Karpas-422 (cell line): Measurements from ENCODE around the gene PKHD1. TPM values are rescaled to one million over a fixed set of nuclear protein-coding genes. Genes with fewer than 3 reads are reported as not detected.
"Not testable (repeated sequence)": the region's sequence is repeated elsewhere in the genome, so short reads cannot be mapped to it uniquely, and the experiment has no call there.

Source experiments
- DNase-seq: peaks from one replicate; pipeline ENCODE4 v3.0.0-alpha.2; 2015
- H2AFZ ChIP-seq: fragments of 200-600 bp; sonication (generic); 2 replicates; pipeline ENCODE4 v1.6.1; 2014; ENCODE audit warnings: antibody characterized with exemption, low read length, mixed read lengths
- H3K27ac ChIP-seq: fragments of 200-600 bp; sonication (generic); 2 replicates; pipeline ENCODE4 v1.5.1; 2014; ENCODE audit warnings: mild to moderate bottlenecking, low read length, moderate library complexity
- H3K27me3 ChIP-seq: fragments of 200-600 bp; sonication (generic); 2 replicates; pipeline ENCODE4 v1.6.1; 2014; ENCODE audit warnings: low read length, mixed read lengths
- H3K36me3 ChIP-seq: fragments of 200-600 bp; sonication (generic); 2 replicates; pipeline ENCODE4 v1.6.1; 2014; ENCODE audit warnings: low read length, mixed read lengths; ENCODE audit not compliant: insufficient read depth
- H3K4me1 ChIP-seq: fragments of 200-600 bp; sonication (generic); 2 replicates; pipeline ENCODE4 v1.6.1; 2014; ENCODE audit warnings: mild to moderate bottlenecking, low read length, mixed read lengths
- H3K4me2 ChIP-seq: fragments of 200-600 bp; sonication (generic); 2 replicates; pipeline ENCODE4 v1.6.1; 2014; ENCODE audit warnings: low read length, low read depth, mild to moderate bottlenecking; ENCODE audit not compliant: poor library complexity, severe bottlenecking
- H3K4me3 ChIP-seq: fragments of 200-600 bp; sonication (generic); 2 replicates; pipeline ENCODE4 v1.5.1; 2014; ENCODE audit warnings: mild to moderate bottlenecking, antibody characterized with exemption, low read length, mixed read lengths
- H3K79me2 ChIP-seq: fragments of 200-600 bp; sonication (generic); 2 replicates; pipeline ENCODE4 v1.6.1; 2014; ENCODE audit warnings: mild to moderate bottlenecking, low read length, mixed read lengths
- H3K9ac ChIP-seq: fragments of 200-600 bp; sonication (generic); 2 replicates; pipeline ENCODE4 v1.6.0; 2014; ENCODE audit warnings: low read length
- H3K9me2 ChIP-seq: fragments of 200-600 bp; sonication (generic), shearing (Covaris generic); replicated peaks from 2 replicates; pipeline ENCODE4 v1.6.0; 2014; ENCODE audit warnings: mild to moderate bottlenecking, low read length, moderate library complexity; ENCODE audit not compliant: insufficient read depth
- H3K9me3 ChIP-seq: fragments of 300-700, 200-600 bp; sonication (generic); 2 replicates; pipeline ENCODE4 v1.6.1; 2014; ENCODE audit warnings: low read length, mixed read lengths
- H4K20me1 ChIP-seq: fragments of 200-600 bp; sonication (generic); 2 replicates; pipeline ENCODE4 v1.6.1; 2014; ENCODE audit warnings: mild to moderate bottlenecking, antibody characterized with exemption, low read length, low read depth; ENCODE audit not compliant: insufficient read depth
- total RNA-seq: library from RNA; depleted of rRNA; stranded (reverse); fragments of >200 nt; shearing (Covaris generic); gene quantifications from 2 replicates; pipeline ENCODE4 v1.2.3, GENCODE V29; 2014; ENCODE audit warnings: low replicate concordance

The PKHD1 gene
- total RNA-seq, 1 experiment from 2014 or later, result 0.11 TPM

- no peaks in the 10 kb centered on the region for H3K36me3 ChIP-seq
- H3K79me2 ChIP-seq, result no peaks in the 10 kb centered on the region
- no peaks in the 10 kb centered on the region; the same call in 1 of the 2 replicates for H4K20me1 ChIP-seq
- DNase-seq, result no peak
- no peak overlapping the region for H3K4me2 ChIP-seq
- no peak overlapping the region for H2AFZ ChIP-seq
- H3K9ac ChIP-seq, result no peak overlapping the region
- no peaks in the 10 kb centered on the region for H3K4me1 ChIP-seq
- H3K9me3 ChIP-seq, result no peaks in the 10 kb centered on the region
- H3K4me3 ChIP-seq, result no peak overlapping the region
- H3K27ac ChIP-seq, result no peak overlapping the region
- no peaks in the 10 kb centered on the region for H3K9me2 ChIP-seq
- no peaks in the 10 kb centered on the region for H3K27me3 ChIP-seq
Observed at GRCh38 chr6:51989789-51990188, 97.6 kb downstream of the PKHD1 start.

GRCh38 chr6:51986864-51987263, 100.5 kb downstream of the PKHD1 start:
- no peak overlapping the region for H3K4me2 ChIP-seq
- no peaks in the 10 kb centered on the region for H3K9me2 ChIP-seq
- H3K79me2 ChIP-seq, result no peaks in the 10 kb centered on the region
- no peak overlapping the region for H3K27ac ChIP-seq
- no peaks in the 10 kb centered on the region for H3K4me1 ChIP-seq
- no peak overlapping the region for H3K9ac ChIP-seq
- no peak overlapping the region for H3K4me3 ChIP-seq
- no peaks in the 10 kb centered on the region for H3K36me3 ChIP-seq
- no peak for DNase-seq
- no peaks in the 10 kb centered on the region; the same call in 1 of the 2 replicates for H4K20me1 ChIP-seq
- H2AFZ ChIP-seq, result no peak overlapping the region
- H3K9me3 ChIP-seq, result no peaks in the 10 kb centered on the region
- H3K27me3 ChIP-seq, result no peaks in the 10 kb centered on the region

- no peaks in the 10 kb centered on the region for H3K79me2 ChIP-seq
- H3K9me2 ChIP-seq, result no peaks in the 10 kb centered on the region
- no peaks in the 10 kb centered on the region for H3K27me3 ChIP-seq
- H3K4me3 ChIP-seq, result no peak overlapping the region
- H2AFZ ChIP-seq, result no peak overlapping the region
- H3K9me3 ChIP-seq, result no peaks in the 10 kb centered on the region
- H3K9ac ChIP-seq, result no peak overlapping the region
- H3K4me1 ChIP-seq, result no peaks in the 10 kb centered on the region
- no peak overlapping the region for H3K27ac ChIP-seq
- no peaks in the 10 kb centered on the region for H4K20me1 ChIP-seq
- no peaks in the 10 kb centered on the region for H3K36me3 ChIP-seq
- no peak for DNase-seq
- H3K4me2 ChIP-seq, result no peak overlapping the region
Observed at GRCh38 chr6:51983564-51983963, 103.8 kb downstream of the PKHD1 start.

- H3K4me1 ChIP-seq, H3K9ac ChIP-seq, H3K9me3 ChIP-seq, H2AFZ ChIP-seq, H3K4me2 ChIP-seq, H3K27ac ChIP-seq, DNase-seq, H3K27me3 ChIP-seq, H3K9me2 ChIP-seq, H3K36me3 ChIP-seq, H4K20me1 ChIP-seq, H3K4me3 ChIP-seq, H3K79me2 ChIP-seq: not testable (repeated sequence)
Observed at GRCh38 chr6:51982695-51983094, 104.7 kb downstream of the PKHD1 start.

- no peaks in the 10 kb centered on the region for H3K9me3 ChIP-seq
- no peaks in the 10 kb centered on the region for H3K9me2 ChIP-seq
Observed at GRCh38 chr6:51976374-51976773, 111.0 kb downstream of the PKHD1 start.

GRCh38 chr6:51972659-51973058, 114.8 kb downstream of the PKHD1 start:
- no peaks in the 10 kb centered on the region for H3K79me2 ChIP-seq
- H3K9me3 ChIP-seq, result no peaks in the 10 kb centered on the region
- no peak for DNase-seq
- no peak overlapping the region for H2AFZ ChIP-seq
- no peaks in the 10 kb centered on the region for H4K20me1 ChIP-seq
- no peak overlapping the region for H3K4me3 ChIP-seq
- no peaks in the 10 kb centered on the region for H3K36me3 ChIP-seq
- H3K9me2 ChIP-seq, result no peaks in the 10 kb centered on the region
- H3K27ac ChIP-seq, result no peak overlapping the region
- no peak overlapping the region for H3K4me2 ChIP-seq
- H3K27me3 ChIP-seq, result no peaks in the 10 kb centered on the region
- no peaks in the 10 kb centered on the region for H3K4me1 ChIP-seq
- H3K9ac ChIP-seq, result no peak overlapping the region

More at GRCh38 chr6:51976374-51976773, 111.0 kb downstream of the PKHD1 start:
- H3K27me3 ChIP-seq, result no peaks in the 10 kb centered on the region
- DNase-seq, result no peak
- no peaks in the 10 kb centered on the region for H3K79me2 ChIP-seq
- H3K36me3 ChIP-seq, result no peaks in the 10 kb centered on the region
- no peak overlapping the region for H3K4me2 ChIP-seq
- no peak overlapping the region for H2AFZ ChIP-seq
- H3K4me1 ChIP-seq, result no peaks in the 10 kb centered on the region
- H3K27ac ChIP-seq, result no peak overlapping the region
- H4K20me1 ChIP-seq, result no peaks in the 10 kb centered on the region
- H3K9ac ChIP-seq, result no peak overlapping the region
- H3K4me3 ChIP-seq, result no peak overlapping the region

- Histone ChIP-seq H3K27me3 (no peaks in the 10 kb centered on the region), H3K9me3 (no peaks in the 10 kb centered on the region), H3K9me2 (no peaks in the 10 kb centered on the region), H3K4me1 (no peaks in the 10 kb centered on the region), H3K27ac (no peak overlapping the region), H3K4me2 (no peak overlapping the region), H4K20me1 (no peaks in the 10 kb centered on the region), H3K9ac (no peak overlapping the region), H3K36me3 (no peaks in the 10 kb centered on the region), H2AFZ (no peak overlapping the region), H3K4me3 (no peak overlapping the region), H3K79me2 (no peaks in the 10 kb centered on the region)
- no peak for DNase-seq
Observed at GRCh38 chr6:51968265-51968664, 119.1 kb downstream of the PKHD1 start.

GRCh38 chr6:51965222-51965801, 122.1 kb downstream of the PKHD1 start:
- Histone ChIP-seq H3K9me3 (no peaks in the 10 kb centered on the region), H3K36me3 (no peaks in the 10 kb centered on the region), H4K20me1 (no peaks in the 10 kb centered on the region), H2AFZ (no peak overlapping the region), H3K9ac (no peak overlapping the region), H3K27ac (no peak overlapping the region), H3K4me1 (no peaks in the 10 kb centered on the region), H3K4me3 (no peak overlapping the region), H3K9me2 (no peaks in the 10 kb centered on the region), H3K4me2 (no peak overlapping the region), H3K79me2 (no peaks in the 10 kb centered on the region), H3K27me3 (no peaks in the 10 kb centered on the region)
- DNase-seq, result no peak

- no peaks in the 10 kb centered on the region for H3K4me1 ChIP-seq
- H3K27ac ChIP-seq, result no peak overlapping the region
- H3K9ac ChIP-seq, result no peak overlapping the region
- no peaks in the 10 kb centered on the region for H4K20me1 ChIP-seq
- no peaks in the 10 kb centered on the region for H3K9me2 ChIP-seq
- DNase-seq, result no peak
- no peak overlapping the region for H3K4me2 ChIP-seq
- H3K4me3 ChIP-seq, result no peak overlapping the region
- H3K36me3 ChIP-seq, result no peaks in the 10 kb centered on the region
- no peaks in the 10 kb centered on the region for H3K9me3 ChIP-seq
- H3K27me3 ChIP-seq, result no peaks in the 10 kb centered on the region
- no peak overlapping the region for H2AFZ ChIP-seq
- H3K79me2 ChIP-seq, result no peaks in the 10 kb centered on the region
Observed at GRCh38 chr6:51963980-51964379, 123.4 kb downstream of the PKHD1 start.
